Thyroid gland (tissue), 4 donors: ENCODE results near the gene RAB3IP.

Source experiments
- POLR2A ChIP-seq, 2 donors: fragments of 450-650 bp; IDR thresholded peaks; one replicate each; pipeline ENCODE4 v1.6.1; 2017; ENCODE audit warnings: antibody characterized with exemption in 2 of 2, mild to moderate bottlenecking in 2 of 2, moderate library complexity in 1 of 2
- TF ChIP-seq, protein P1 (sequence below), 6 experiments: fragments of 200-600 bp in 3 of 6; fragments of 450-650 bp in 3 of 6; sonication (generic) in 3 of 6; IDR thresholded peaks; one replicate each; pipeline ENCODE4 v1.5.1; 2016 to 2019; ENCODE audit warnings: antibody characterized with exemption in 6 of 6, mild to moderate bottlenecking in 2 of 6, inconsistent platforms in 1 of 6, moderate library complexity in 1 of 6

GRCh38 chr12:69866698-69867097, 128.0 kb downstream of the RAB3IP start:
- TF ChIP-seq, protein P1, sequence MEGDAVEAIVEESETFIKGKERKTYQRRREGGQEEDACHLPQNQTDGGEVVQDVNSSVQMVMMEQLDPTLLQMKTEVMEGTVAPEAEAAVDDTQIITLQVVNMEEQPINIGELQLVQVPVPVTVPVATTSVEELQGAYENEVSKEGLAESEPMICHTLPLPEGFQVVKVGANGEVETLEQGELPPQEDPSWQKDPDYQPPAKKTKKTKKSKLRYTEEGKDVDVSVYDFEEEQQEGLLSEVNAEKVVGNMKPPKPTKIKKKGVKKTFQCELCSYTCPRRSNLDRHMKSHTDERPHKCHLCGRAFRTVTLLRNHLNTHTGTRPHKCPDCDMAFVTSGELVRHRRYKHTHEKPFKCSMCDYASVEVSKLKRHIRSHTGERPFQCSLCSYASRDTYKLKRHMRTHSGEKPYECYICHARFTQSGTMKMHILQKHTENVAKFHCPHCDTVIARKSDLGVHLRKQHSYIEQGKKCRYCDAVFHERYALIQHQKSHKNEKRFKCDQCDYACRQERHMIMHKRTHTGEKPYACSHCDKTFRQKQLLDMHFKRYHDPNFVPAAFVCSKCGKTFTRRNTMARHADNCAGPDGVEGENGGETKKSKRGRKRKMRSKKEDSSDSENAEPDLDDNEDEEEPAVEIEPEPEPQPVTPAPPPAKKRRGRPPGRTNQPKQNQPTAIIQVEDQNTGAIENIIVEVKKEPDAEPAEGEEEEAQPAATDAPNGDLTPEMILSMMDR (IDR thresholded peaks at IDR 0.05) = no peak
- TF ChIP-seq POLR2A (IDR thresholded peaks at IDR 0.05) = no peak
